Peyer's patch (tissue), 4 donors: ENCODE measurements around the gene PIEZO2. TPM values are rescaled to one million over a fixed set of nuclear protein-coding genes. Genes with fewer than 3 reads are reported as not detected.

Source experiments
- DNase-seq, 3 donors: peaks; one replicate each; pipeline ENCODE4 v3.0.0-alpha.2; 2017 to 2019
- H3K27ac ChIP-seq, 4 donors: fragments of 200-600 bp; sonication (generic); one replicate each; pipeline ENCODE4 v1.5.1; 2016 to 2019
- H3K27me3 ChIP-seq, 2 donors: fragments of 200-600 bp; sonication (generic); one replicate each; pipeline ENCODE4 v1.5.1; 2019
- H3K36me3 ChIP-seq, 3 donors: fragments of 200-600 bp; sonication (generic); one replicate each; pipeline ENCODE4 v1.5.1; 2016 to 2019
- H3K4me1 ChIP-seq, 4 donors: fragments of 200-600 bp; sonication (generic); one replicate each; pipeline ENCODE4 v1.5.1; 2016 to 2019
- H3K4me3 ChIP-seq, 4 donors: fragments of 200-600 bp; sonication (generic); 1 replicate in 3 of 4; 2 replicates in 1 of 4; pipeline ENCODE4 v1.5.1; 2016 to 2019; ENCODE audit warnings: mild to moderate bottlenecking in 1 of 4
- H3K9me3 ChIP-seq, 4 donors: fragments of 200-600 bp; sonication (generic); one replicate each; pipeline ENCODE4 v1.5.1; 2016 to 2019; ENCODE audit warnings: mild to moderate bottlenecking in 1 of 4
- CTCF ChIP-seq, 6 experiments: fragments of 450-650 bp in 4 of 6; fragments of 200-600 bp in 2 of 6; sonication (generic) in 1 of 6; IDR thresholded peaks; one replicate each; pipeline ENCODE4 v1.5.1; 2017 to 2019; ENCODE audit warnings: antibody characterized with exemption in 6 of 6, mild to moderate bottlenecking in 3 of 6, moderate library complexity in 1 of 6
- POLR2A ChIP-seq, 2 donors: fragments of 450-650 bp; IDR thresholded peaks; one replicate each; pipeline ENCODE4 v1.5.1; 2017; ENCODE audit warnings: antibody characterized with exemption in 2 of 2, mild to moderate bottlenecking in 2 of 2, moderate library complexity in 2 of 2
- total RNA-seq, 4 donors: library from RNA; depleted of rRNA; stranded (reverse); fragments of >200 nt; gene quantifications; one replicate each; pipeline ENCODE4 v1.1.0, GENCODE V29; 2016

The PIEZO2 gene
- total RNA-seq, 4 donors from 2014 or later = 0.85 to 5.8 (median 4.5) TPM

DNA sequence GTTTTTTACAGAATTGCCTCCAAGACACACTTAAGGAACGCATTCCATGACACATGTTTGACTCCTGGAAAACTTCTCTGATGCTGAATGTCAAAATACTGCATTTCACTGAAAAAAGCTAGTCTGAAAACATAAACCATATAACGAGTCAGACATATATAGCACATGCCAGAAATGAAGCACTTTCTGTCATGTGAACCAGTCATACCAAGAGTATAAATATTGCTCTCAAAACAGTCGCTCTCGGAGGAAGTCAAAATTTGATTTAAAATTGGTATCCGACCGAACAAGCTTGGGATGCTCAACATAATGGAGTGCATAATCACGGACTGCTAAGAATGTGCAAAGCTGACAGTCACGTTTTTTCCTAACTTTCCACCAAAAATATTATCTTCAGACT, 115.9 kb downstream of the PIEZO2 start:
- no peak for DNase-seq
- H3K27ac ChIP-seq = no peak overlapping the region
- H3K4me3 ChIP-seq = no peak overlapping the region
- no peaks in the 10 kb centered on the region for H3K27me3 ChIP-seq
- H3K9me3 ChIP-seq = no peaks in the 10 kb centered on the region
- H3K36me3 ChIP-seq = no peaks in the 10 kb centered on the region
- no peaks in the 10 kb centered on the region for H3K4me1 ChIP-seq
- TF ChIP-seq CTCF (IDR thresholded peaks at IDR 0.05) = no peak
- no peak for TF ChIP-seq POLR2A (IDR thresholded peaks at IDR 0.05)

DNA sequence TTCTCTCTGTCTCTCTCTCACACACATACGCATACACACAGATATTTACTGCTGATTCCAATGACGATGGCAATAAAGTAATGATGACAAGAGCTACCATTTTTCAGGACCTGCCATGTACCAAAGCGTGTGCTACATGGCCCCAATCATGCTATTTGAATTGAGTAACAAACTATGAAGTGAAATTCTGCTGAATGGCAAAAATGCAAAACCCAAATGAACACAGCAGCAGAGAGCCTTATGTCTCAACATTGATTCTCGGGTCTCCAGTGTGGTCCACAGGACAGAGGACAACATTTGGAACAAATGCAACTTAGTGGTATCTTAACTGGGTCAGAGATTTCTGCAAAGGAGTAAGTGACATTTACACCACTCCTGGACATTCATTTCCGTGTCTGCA, 117.4 kb downstream of the PIEZO2 start:
- DNase-seq = no peak
- no peaks in the 10 kb centered on the region for H3K4me1 ChIP-seq
- no peak overlapping the region for H3K27ac ChIP-seq
- no peak overlapping the region for H3K4me3 ChIP-seq
- H3K27me3 ChIP-seq = no peaks in the 10 kb centered on the region
- H3K36me3 ChIP-seq = no peaks in the 10 kb centered on the region
- TF ChIP-seq CTCF (IDR thresholded peaks at IDR 0.05) = no peak
- no peak for TF ChIP-seq POLR2A (IDR thresholded peaks at IDR 0.05)
- H3K9me3 ChIP-seq = no peaks in the 10 kb centered on the region

DNA sequence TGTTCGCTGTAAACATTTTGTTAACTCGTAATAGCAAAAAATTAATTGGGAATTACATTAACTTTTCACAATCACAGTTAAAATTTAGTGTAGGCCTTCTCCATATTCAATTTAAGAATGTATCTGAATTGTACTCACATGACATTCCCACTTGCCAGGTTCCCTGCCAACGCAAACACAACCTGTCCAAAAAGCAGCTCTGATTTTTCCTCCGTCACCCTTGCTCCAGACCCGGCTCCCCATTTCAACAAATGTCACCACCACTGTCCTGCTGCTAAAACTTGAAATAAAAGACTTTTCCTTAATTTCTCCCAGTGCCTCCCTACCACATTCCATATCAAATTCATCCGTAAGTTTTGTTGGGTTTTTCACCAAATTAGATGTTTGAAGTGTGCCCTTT, 120.3 kb downstream of the PIEZO2 start:
- H3K4me3 ChIP-seq = no peak overlapping the region
- no peaks in the 10 kb centered on the region for H3K4me1 ChIP-seq
- DNase-seq = no peak
- H3K27me3 ChIP-seq = no peaks in the 10 kb centered on the region
- no peaks in the 10 kb centered on the region for H3K36me3 ChIP-seq
- no peak overlapping the region for H3K27ac ChIP-seq
- no peak for TF ChIP-seq POLR2A (IDR thresholded peaks at IDR 0.05)
- no peak for TF ChIP-seq CTCF (IDR thresholded peaks at IDR 0.05)
- H3K9me3 ChIP-seq = no peaks in the 10 kb centered on the region

- Histone ChIP-seq H3K4me3 (no peak overlapping the region), H3K36me3 (no peaks in the 10 kb centered on the region), H3K4me1 (no peaks in the 10 kb centered on the region), H3K27ac (no peak overlapping the region), H3K27me3 (no peaks in the 10 kb centered on the region), H3K9me3 (no peaks in the 10 kb centered on the region)
- no peak for DNase-seq
- TF ChIP-seq POLR2A (IDR thresholded peaks at IDR 0.05) (no peak), CTCF (IDR thresholded peaks at IDR 0.05) (no peak)
These were observed 121.5 kb downstream of the PIEZO2 start for GRCh38 chr18:11027862-11028261.

GRCh38 chr18:11025671-11026070, 123.7 kb downstream of the PIEZO2 start:
- no peaks in the 10 kb centered on the region for H3K27me3 ChIP-seq
- H3K4me1 ChIP-seq = no peaks in the 10 kb centered on the region
- no peak for TF ChIP-seq CTCF (IDR thresholded peaks at IDR 0.05)
- TF ChIP-seq POLR2A (IDR thresholded peaks at IDR 0.05) = no peak
- H3K27ac ChIP-seq = no peak overlapping the region
- no peak overlapping the region for H3K4me3 ChIP-seq
- no peaks in the 10 kb centered on the region for H3K36me3 ChIP-seq
- H3K9me3 ChIP-seq = no peaks in the 10 kb centered on the region
- DNase-seq = no peak
